NCI-H146 treated with DMSO at 0.1 percent for 48 hours (cell line): ENCODE data around the gene PIR.

ENCODE experiments used
- DNase-seq: peaks from one replicate; lab custom pipeline; 2025; ENCODE audit not compliant: unreplicated experiment; lab: John Stamatoyannopoulos, UW

PIR gene

DNA sequence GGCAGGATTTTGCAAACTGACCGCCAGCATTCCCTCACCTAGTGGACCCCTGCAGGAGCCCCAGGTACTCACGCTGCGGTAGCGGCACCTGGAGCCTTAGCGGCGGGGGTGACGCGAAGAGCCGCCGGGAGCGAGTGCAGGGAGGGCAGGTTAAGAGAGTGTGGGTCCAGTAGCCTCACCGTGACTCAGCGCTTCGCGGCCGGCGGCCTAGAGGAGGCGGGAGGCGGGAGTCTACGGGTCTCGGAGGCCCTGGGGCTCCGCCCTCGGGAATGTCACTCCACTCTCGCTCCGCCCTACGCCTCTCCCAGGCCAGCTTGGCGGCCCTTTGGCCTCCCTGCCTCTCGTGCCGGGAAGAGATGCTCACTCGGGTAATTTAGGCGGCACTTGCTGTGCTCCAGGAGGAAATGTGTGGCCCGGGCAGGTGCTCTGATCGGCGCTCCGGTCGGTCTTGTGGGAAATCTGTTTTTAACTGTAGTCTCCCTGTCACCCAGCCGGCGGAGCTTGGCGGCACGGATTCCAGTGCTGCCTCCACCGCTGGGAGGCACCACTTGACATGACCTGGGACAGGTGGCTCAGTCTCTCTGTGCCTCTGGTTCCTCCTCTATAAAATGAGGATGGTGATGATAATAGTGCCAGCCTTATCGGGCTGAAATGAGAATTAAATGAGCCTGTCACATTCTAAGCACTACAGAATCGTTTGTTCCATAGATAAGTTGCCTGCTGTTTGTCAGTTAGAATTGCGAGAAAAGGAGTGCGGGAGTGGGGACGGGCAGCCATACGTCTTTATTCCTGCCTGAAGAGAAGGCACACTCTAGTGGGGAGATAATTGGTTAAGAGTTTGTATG, at the start of gene PIR:
PIR (minus strand) TSS at position 216 of the 845 bp plus-strand sequence. CDS start 2,076 bp downstream, outside the sequence.
- peak; percentile 70 for DNase-seq

GRCh38 chrX:15530318-15530717, 37.2 kb upstream of the PIR start:
- DNase-seq = no peak

- DNase-seq = no peak
These were observed 36.0 kb upstream of the PIR start for GRCh38 chrX:15529165-15529564.

DNA sequence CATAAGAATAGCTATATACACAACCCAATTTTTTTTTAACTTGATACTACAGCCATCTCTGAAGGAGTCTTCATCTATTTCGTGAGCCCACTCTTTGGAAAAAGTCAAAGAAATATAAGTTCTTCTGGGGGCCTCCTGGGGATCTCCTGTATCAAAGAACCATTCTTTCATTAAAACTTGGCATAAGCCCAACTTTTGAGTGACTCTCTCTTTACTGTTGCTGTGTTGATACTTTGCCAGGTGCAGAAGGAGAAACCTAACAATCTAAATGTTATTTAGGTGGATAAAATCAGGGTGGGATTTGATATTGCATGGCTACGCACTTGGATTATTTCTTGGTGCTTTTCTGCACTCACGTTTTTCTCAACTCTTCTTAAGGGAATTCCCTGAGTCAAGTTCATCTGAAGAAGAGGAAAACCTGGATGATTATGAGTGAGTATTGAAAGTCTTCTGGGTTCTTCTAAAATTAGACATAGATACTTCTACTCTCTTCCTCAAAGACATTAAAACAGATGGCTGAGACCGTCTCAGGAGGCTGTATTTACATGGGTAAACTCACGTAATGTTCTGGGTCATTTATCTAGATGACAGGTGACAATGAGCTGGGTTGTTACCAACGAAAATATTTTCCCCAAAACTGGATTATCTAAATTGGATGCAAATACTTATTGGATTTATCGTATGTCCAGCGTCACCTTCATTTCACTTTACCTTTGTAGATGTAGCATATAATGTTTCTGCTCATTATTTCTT, 32.7 kb upstream of the PIR start:
- DNase-seq = no peak

DNA sequence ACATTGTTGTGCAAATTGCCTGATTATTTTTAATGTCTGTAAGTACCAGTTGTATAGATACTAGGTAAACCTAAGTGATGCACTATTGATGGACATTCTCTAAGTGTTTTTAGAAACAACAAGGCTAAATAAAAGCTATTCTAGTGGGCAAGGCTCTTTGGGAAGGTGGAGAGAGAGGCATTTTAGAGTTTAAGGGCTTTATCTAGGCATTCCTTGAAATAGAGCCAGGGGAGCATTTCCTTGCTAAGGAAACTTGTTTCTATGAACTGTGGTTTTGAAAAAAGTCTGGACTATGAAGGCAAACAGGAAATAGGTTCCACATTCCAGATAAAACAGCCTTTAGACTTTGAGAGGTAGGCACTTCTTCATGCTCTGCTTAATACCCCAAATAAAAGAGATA, 31.3 kb upstream of the PIR start:
- no peak for DNase-seq

DNA sequence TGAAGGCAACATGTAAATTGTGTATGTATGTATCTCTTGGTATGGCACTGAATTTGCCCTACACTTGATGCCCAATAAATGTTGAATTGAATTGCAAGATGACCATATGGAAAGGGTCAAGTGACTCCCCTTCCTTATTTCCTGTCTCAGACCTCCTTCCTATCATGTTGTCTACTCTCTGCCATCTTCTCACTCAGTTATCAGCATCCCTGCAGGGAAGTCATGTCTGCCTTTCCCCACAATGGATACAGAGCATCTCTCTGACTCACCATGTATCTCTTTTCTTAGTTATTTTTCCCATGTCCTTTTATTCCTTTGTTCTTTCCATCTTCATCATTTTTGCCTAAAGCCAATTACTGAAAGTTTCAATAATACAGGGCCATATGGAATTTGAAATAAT, 30.0 kb upstream of the PIR start:
- DNase-seq = no peak

DNA sequence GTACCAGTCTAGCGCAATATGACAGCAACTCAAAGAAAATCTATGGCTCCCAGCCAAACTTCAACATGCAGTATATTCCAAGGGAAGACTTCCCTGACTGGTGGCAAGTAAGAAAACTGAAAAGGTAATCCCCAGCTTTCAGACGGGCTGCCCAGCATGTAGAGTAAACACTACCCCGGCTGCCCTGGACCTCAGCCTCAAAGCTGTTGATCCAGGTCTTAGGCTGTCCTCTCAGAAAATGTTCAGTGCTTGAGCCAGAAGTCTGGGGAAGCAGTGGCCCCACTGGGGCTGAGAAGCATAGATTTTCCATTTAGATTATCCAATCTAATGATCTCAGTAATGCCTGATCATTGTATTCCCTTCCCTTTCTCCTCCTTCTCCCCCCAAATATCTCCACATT, 29.3 kb upstream of the PIR start:
- no peak for DNase-seq

DNA sequence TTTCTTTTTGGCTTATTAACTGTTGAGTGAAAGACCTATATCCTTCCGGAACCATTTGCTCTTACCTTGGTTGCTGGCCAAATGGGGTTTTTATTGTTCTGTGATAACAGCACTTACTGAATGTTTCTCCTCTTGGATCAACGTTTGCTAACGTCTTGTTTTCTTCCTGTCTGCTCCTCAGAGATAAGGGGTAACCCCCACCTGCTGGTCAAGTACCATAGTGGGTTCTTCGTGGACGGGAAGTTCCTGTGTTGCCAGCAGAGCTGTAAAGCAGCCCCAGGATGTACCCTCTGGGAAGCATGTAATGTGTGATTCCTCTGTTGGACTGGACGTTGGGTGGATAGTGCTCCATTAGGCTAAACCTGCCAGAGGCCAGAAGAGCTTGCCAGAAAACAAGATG, 22.8 kb upstream of the PIR start:
- no peak for DNase-seq

DNA sequence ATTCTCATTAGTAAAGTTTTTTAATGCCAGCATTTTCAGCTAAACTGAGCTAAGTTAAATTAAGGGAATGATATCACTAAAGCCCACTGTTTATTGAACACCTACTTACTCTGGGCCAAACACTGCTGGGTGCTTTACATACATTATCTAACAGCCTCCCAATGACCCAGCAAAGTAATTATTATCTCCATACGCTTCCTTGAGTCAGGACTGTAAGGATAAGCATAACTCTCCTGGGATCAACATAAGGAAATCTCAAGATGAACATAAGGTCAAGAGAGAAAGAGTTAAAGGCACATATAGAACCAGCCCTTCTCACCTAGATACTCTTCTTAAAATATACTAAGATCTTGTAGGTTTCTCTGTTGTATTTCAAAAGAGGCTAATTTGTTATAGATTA, 21.1 kb upstream of the PIR start:
- no peak for DNase-seq

GRCh38 chrX:15512401-15512965, 19.4 kb upstream of the PIR start:
- no peak for DNase-seq

- no peak for DNase-seq
These were observed 18.4 kb upstream of the PIR start for GRCh38 chrX:15511563-15511962.

- DNase-seq = no peak
These were observed 16.7 kb upstream of the PIR start for GRCh38 chrX:15509845-15510244.

DNA sequence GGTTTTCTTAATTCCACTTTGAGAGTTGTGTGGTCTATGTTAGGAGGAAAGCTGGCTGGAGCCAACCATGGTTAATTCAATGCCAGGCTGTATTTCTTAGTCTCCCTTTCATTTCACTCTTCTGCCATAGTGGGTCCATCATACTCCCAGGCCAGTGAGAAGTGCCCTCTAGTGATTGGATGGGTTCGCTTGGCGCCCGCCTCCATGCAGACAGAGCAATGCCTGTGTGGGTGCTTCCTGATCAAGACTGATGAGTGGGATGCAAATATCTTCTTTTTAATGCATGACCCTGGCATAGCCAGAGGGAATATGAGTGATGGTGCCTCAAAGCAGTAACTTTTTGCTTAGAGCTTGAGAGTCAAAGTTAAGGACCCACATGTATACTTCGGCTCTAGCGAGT, 13.9 kb upstream of the PIR start:
- no peak for DNase-seq

- no peak for DNase-seq
These were observed 12.0 kb upstream of the PIR start for GRCh38 chrX:15505101-15505500.

DNA sequence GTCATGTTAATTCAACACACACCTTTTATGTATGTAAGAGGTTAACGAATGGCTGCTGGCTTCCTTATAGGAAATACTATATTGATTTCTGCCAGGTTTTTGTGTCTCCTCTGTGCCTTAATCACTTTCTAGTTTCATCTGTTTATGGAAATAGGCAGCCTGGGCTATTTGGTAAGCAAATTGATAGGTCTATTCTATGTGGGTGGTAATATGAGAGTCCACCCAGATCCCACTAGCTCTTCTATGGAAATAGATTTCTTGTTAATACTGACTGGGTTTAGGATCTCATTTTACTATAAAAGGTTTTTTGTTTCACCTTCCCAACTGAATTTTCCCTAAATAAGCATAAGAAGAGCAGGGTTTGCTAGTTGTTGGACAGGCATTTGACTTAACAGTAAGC, 11.5 kb upstream of the PIR start:
- DNase-seq = no peak

GRCh38 chrX:15501506-15501905, 8.4 kb upstream of the PIR start:
- no peak for DNase-seq

DNA sequence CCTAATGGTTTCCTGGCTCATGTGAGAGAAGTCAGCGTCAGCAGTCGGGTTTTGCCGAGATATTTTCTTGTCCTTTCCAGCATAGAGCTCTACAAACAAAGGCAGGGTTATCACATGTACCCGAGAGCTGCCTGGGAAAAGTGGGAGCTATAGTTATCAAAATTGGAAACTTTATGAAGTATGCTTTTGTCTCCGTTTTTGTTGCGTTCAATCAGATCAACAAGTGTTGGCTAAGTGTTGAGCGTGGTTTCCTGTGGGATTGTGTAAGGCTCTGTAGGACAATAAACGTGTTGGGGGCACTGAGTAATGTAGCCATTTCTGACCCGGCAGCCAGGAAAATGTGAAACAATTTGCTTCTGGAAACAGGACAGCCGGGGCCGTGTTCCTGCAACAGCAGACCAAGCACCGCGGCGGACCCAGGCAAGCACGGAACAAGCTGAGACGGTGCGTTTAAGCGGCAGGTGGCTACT, 7.4 kb upstream of the PIR start, which contains the start of gene BMX:
BMX (plus strand) TSS at position 311 of the 470 bp plus-strand sequence. CDS start 7,547 bp downstream, outside the sequence.
- no peak for DNase-seq

- DNase-seq = no peak
These were observed 6.8 kb upstream of the PIR start for GRCh38 chrX:15499976-15500375.

DNA sequence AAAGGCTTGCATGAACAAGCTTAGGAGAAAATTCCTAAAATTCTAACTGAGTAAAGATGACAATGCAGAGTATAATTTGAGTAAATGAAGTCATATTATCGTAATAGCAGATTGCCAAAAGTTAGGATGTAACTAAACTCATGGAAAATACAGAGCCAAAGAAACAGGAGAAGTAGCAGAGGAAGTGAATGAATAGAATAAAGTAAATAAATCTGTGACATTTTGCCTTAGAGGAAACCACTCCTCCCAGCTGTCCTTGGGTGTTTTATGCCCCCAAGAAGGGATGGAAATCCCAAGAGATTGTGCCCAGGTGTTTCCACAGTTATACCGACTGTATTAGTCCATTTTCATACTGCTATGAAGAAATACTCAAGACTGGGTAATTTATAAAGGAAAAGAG, 5.6 kb upstream of the PIR start:
- no peak for DNase-seq

DNA sequence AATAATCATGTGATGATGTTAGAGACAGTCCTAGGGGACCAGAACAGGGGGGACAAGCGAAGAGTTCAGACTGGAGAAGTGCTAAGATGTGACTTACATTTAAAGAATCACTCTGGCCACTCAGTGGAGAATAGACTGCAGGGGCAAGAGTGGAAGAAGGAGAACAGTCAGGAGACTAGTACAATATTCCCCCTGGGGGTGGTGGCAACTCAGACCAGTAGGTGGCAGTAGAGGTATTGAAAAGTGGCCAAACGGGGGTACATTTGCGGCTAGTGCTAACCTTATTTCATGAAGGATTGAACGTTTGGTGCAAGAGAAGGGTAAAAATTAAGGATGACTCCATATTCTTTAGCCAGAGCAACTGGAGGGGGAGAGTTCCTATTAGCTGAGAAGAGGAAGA, 4.7 kb upstream of the PIR start:
- peak; percentile 17 for DNase-seq

GRCh38 chrX:15496824-15497223, 3.7 kb upstream of the PIR start:
- no peak for DNase-seq

GRCh38 chrX:15495801-15496200, 2.7 kb upstream of the PIR start:
- no peak for DNase-seq
